GM19452 (cell line): ENCODE measurements around the gene TPGS2.

Experiments
- ATAC-seq: cut with Tn5 transposase; IDR thresholded peaks from one replicate; pipeline ENCODE4 v1.9.1; 2021; ENCODE audit not compliant: unreplicated experiment

TPGS2 gene

DNA sequence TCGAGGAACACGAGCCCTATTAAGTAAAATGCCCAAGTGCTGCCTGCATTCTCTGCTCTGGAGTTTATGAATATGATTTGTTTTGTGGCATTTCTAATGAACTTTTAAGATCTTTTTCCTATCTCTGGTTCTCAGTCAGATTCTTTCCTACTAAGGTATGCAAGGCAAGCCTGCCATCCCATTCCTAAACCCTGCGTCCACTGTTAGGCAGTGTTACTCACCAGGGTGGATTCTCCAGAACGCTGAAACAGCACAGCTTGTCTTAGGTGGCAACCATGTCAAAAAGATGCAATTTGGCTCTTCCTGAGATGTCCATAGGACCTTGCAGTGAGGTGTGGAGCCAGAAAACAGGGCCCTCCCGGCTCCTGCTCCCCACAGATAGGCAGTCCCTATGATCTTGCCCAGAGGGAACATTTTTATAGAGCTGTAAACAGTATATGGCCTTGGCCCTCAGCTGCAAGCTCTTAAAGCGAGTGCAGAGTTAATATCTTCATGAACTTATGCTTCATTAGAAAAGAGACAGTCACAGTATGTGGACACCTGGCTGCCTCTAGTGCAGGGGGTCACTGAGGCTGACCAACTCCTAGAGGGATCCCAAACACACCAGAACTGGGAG, 84.4 kb downstream of the TPGS2 start:
- ATAC-seq, result no peak
